Lower leg skin (tissue), 4 donors: Measurements from ENCODE around the gene USB1. TPM values are rescaled to one million over a fixed set of nuclear protein-coding genes. Genes with fewer than 3 reads are reported as not detected.

Experiments used
- DNase-seq, 2 donors: peaks; one replicate each; pipeline ENCODE4 v3.0.0-alpha.2; 2019; ENCODE audit warnings: low spot score in 2 of 2
- H3K4me3 ChIP-seq: fragments of 200-600 bp; sonication (generic); 2 replicates; pipeline ENCODE4 v1.5.1; 2017; ENCODE audit warnings: mild to moderate bottlenecking, low read depth; ENCODE audit not compliant: poor library complexity, severe bottlenecking
- POLR2A ChIP-seq, 2 donors: fragments of 450-650 bp; IDR thresholded peaks; one replicate each; pipeline ENCODE4 v1.6.1; 2016 to 2017; ENCODE audit warnings: antibody characterized with exemption in 2 of 2, mild to moderate bottlenecking in 1 of 2, moderate library complexity in 1 of 2
- WGBS, 2 donors: methylation state at CpG; one replicate each; pipeline ENCODE4 v1.1.5; 2018; 5-methylcytosine and 5-hydroxymethylcytosine counted together
- intact Hi-C: fragments of 100-400 bp; cut with DNase I; formaldehyde crosslinking; loops from one replicate; pipeline ENCODE4 v1.15.0; 2023; ENCODE audit warnings: low total_unique reads
- total RNA-seq, 4 donors: library from RNA; depleted of rRNA; stranded (reverse); fragments of >200 nt; gene quantifications; one replicate each; pipeline ENCODE4 v1.1.0, GENCODE V29; 2016
- TF ChIP-seq, protein P1 (sequence below), 3 donors: fragments of 450-650 bp; IDR thresholded peaks; one replicate each; pipeline ENCODE4 v1.5.1; 2016; ENCODE audit warnings: antibody characterized with exemption in 3 of 3, mild to moderate bottlenecking in 3 of 3, moderate library complexity in 2 of 3

Gene USB1, protein sequence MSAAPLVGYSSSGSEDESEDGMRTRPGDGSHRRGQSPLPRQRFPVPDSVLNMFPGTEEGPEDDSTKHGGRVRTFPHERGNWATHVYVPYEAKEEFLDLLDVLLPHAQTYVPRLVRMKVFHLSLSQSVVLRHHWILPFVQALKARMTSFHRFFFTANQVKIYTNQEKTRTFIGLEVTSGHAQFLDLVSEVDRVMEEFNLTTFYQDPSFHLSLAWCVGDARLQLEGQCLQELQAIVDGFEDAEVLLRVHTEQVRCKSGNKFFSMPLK
- 10 to 100 TPM; 13.3 to 34.2 (median 23.3) TPM for total RNA-seq

DNA sequence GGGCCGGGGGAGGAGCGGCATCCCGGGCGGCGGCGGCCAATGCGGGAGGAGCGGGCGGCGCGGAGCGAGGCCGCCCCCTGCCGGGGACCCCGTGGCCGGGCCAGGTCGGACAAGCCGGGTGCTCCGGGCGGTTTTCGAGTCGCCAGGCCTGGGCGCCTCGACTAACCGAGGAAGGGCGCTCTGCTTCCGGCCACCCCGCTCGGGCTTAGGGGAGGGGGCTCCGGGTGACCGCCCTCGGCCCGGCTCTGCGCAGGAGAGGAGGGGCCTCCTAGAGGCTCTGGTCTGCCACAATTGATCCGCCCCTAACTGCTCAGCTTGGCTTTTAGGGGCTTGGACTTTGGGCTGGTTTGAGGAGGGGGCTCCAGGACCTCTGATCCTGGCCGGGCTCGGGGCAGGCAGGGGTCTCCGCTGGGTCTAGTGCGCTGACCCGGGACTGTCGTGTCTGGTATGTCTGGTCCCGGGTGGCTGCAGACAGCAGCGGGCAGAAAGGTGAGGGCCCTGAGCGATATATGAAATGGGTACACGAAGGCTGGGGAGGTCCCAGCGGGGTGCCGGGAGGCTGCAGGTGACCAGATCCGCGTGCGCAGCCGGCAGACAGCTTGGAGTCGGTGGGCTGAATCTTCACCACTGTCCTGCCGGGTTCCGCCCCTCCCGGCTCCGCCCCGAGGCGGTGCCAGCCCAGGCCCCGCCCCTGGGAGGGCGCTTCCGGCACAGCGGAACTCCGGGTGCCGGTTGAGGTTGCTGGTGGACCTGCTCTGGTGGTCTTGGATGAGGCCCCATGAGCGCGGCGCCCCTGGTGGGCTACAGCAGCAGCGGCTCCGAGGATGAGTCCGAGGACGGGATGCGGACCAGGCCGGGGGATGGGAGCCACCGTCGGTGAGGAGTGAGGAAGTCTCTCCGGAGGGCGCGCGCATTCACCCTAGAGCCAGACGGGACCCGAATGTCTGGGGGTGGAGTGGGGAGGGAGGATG is at the start of gene USB1:
TSS of gene USB1 (plus strand) at position 702 of the 971 bp plus-strand sequence. CDS start at position 779, 77 bp downstream.
- intact Hi-C loops = no loop called here
- peak within 1 kb of the TSS; percentile 68 for H3K4me3 ChIP-seq
- TF ChIP-seq, protein P1, sequence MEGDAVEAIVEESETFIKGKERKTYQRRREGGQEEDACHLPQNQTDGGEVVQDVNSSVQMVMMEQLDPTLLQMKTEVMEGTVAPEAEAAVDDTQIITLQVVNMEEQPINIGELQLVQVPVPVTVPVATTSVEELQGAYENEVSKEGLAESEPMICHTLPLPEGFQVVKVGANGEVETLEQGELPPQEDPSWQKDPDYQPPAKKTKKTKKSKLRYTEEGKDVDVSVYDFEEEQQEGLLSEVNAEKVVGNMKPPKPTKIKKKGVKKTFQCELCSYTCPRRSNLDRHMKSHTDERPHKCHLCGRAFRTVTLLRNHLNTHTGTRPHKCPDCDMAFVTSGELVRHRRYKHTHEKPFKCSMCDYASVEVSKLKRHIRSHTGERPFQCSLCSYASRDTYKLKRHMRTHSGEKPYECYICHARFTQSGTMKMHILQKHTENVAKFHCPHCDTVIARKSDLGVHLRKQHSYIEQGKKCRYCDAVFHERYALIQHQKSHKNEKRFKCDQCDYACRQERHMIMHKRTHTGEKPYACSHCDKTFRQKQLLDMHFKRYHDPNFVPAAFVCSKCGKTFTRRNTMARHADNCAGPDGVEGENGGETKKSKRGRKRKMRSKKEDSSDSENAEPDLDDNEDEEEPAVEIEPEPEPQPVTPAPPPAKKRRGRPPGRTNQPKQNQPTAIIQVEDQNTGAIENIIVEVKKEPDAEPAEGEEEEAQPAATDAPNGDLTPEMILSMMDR (IDR thresholded peaks at IDR 0.05) = no peak
- no peak for TF ChIP-seq POLR2A (IDR thresholded peaks at IDR 0.05)
- WGBS, 2 donors = 1% methylated on average over 26 to 41 of the region's 81 CpGs
- DNase-seq = peak; percentile 70 to 96

DNA sequence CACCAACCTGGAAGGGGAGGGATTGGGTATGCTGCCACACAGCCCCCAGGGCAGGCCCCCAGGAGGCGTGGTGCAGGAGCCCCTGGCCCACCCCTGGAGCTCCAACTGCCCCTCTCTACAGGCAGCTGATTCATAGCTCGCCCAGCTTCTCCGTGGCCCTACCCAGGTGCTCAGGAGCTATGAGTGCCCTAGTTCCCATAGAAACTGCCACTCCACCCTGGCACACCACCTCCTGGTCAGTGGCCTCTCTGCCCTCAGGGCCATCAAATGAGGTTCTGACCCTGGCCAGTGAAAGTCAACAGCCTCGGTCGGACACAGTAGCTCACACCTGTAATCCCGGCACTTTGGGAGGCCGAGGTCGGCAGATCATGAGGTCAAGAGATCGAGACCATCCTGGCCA is 48.3 kb upstream of the USB1 start:
- 86 to 87% methylated on average over 9 of the region's 9 CpGs for WGBS, 2 donors
- intact Hi-C loops = no loop called here
- no peak for DNase-seq
- H3K4me3 ChIP-seq = no peak overlapping the region
- TF ChIP-seq, protein P1 (IDR thresholded peaks at IDR 0.05) = no peak
- no peak for TF ChIP-seq POLR2A (IDR thresholded peaks at IDR 0.05)

DNA sequence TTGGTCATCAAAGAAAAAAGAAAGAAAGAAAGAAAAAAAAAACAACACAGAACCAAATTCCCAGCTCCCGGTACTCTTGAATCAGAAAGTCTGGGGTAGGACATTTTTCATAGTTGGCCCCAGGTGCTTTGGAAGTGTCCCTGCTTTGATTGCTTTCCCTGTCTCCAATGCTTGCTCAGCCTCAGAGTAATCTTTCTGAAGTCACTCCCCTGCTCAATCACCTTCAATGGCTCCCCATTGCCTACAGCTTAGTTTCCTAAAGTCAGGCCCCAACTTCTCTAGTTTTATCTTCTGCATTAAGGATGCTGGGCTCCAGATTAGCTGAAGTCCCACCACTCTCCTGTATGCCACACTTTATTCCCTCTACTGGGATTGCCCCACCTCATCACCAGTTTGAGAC is 47.4 kb upstream of the USB1 start:
- no peak for TF ChIP-seq POLR2A (IDR thresholded peaks at IDR 0.05)
- TF ChIP-seq, protein P1 (IDR thresholded peaks at IDR 0.05) = no peak
- H3K4me3 ChIP-seq = no peak overlapping the region
- WGBS, 2 donors = 96 to 100% methylated on average over 1 of the region's 1 CpG
- no peak for DNase-seq
- intact Hi-C loops = no loop called here

DNA sequence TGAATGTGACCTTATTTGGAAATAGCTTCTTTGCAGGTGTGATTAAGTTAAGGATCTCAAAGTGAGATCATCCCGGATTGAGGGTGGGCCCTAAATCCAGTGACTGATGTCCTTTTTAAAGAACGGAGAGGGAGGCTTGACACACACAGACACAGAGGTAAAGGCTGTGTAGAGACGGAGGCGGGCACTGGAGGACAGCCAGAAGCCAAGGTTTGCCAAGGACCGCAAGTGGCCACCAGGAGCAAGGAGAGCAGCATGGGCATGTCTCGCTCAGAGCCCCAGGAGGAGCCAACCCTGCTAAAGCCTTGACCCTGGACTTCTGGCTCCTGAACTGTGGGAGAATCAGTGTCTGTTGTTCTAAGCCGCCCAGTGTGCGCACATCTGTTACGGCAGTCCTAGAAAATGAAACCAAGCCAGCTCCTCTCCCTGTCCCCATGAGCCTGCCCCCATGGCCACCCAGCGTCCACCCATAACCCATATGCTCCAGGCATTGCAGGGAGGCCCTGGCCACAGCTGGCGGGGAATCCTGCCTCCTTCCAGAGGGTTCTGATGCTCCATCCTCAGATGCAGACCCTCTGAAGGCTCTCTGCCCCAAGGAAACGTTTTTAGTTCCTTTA is 45.5 kb upstream of the USB1 start:
- 69 to 70% methylated on average over 12 of the region's 12 CpGs for WGBS, 2 donors
- intact Hi-C loops = no loop called here
- TF ChIP-seq, protein P1 (IDR thresholded peaks at IDR 0.05) = no peak
- TF ChIP-seq POLR2A (IDR thresholded peaks at IDR 0.05) = no peak
- DNase-seq = no peak
- H3K4me3 ChIP-seq = no peak overlapping the region

DNA sequence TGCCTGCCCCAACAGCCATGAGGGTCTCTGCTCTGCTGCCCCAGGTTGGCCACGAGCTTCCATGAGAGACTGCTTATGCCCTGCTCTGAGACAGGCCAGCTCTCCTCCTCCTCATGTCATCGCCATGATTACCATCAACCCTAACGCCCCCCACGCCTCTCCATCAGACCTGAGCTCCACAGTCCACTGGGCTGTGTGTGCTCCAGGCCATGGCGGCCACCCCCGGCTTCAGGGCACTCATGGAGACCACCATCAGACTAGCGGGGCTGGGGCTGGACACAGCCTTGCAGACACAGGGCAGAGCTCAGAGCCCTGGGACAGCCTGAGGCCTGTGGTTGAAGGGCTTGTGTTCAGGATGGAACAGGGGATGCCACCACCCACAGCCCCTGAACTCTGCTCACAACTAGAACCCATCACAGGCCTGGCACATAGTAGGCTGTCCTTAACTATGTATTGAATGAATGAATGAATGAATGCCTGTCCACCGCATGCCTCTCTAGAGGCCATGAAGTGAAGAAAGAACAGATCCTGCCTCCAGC is 44.9 kb upstream of the USB1 start:
- 90% methylated on average over 8 of the region's 8 CpGs for WGBS, 2 donors

More for the DNA sequence above, 44.9 kb upstream of the USB1 start:
- H3K4me3 ChIP-seq = no peak overlapping the region
- DNase-seq = no peak
- intact Hi-C loops = no loop called here
- no peak for TF ChIP-seq POLR2A (IDR thresholded peaks at IDR 0.05)
- TF ChIP-seq, protein P1 (IDR thresholded peaks at IDR 0.05) = no peak
